NCI-H2196 treated with DMSO at 0.1 percent for 48 hours (cell line): ENCODE measurements around the gene MAEA.
"Not testable (repeated sequence)": the region's sequence is repeated elsewhere in the genome, so short reads cannot be mapped to it uniquely, and the experiment has no call there.

ENCODE experiments used
- DNase-seq: peaks from one replicate; lab custom pipeline; 2025; ENCODE audit not compliant: unreplicated experiment; lab: John Stamatoyannopoulos, UW

MAEA gene

DNA sequence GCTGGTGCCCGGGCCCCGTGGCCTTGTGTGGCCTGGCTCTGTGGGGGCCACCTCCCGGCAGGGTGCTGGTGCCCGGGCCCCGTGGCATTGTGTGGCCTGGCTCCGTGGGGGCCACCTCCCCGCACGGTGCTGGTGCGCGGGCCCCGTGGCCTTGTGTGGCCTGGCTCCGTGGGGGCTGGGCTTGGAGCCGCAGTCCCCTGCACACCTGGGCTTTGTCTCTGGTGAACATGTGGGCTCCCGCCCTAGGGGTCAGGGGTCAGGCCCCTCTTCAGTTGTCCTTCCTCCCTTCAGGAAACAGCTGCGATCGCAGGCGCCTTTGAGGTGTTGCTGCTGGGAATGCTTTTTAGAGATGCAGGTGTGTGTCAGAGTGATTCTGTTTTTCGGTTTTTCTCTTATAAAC lies 74.5 kb downstream of the MAEA start:
- DNase-seq: no peak

DNA sequence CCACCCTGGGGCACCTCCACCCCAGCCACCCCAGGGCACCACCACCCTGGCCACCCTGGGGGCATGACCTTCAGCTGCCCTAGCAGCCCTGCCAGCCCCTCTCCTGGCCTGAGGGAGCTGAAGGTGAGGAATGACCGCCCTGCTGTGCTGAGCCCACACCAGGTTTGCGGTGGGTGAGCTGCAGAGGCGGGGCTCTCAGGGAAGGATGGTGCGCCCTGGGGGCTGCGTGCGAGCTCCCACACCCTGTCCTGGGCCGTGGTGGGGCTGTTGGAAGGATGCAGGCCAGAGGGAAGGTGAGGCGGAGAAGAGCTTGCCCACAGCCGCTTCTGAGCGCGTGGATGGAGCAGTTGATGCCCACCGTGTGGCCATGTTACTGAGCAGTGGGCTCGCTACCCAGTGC lies 75.1 kb downstream of the MAEA start:
- no peak for DNase-seq

DNA sequence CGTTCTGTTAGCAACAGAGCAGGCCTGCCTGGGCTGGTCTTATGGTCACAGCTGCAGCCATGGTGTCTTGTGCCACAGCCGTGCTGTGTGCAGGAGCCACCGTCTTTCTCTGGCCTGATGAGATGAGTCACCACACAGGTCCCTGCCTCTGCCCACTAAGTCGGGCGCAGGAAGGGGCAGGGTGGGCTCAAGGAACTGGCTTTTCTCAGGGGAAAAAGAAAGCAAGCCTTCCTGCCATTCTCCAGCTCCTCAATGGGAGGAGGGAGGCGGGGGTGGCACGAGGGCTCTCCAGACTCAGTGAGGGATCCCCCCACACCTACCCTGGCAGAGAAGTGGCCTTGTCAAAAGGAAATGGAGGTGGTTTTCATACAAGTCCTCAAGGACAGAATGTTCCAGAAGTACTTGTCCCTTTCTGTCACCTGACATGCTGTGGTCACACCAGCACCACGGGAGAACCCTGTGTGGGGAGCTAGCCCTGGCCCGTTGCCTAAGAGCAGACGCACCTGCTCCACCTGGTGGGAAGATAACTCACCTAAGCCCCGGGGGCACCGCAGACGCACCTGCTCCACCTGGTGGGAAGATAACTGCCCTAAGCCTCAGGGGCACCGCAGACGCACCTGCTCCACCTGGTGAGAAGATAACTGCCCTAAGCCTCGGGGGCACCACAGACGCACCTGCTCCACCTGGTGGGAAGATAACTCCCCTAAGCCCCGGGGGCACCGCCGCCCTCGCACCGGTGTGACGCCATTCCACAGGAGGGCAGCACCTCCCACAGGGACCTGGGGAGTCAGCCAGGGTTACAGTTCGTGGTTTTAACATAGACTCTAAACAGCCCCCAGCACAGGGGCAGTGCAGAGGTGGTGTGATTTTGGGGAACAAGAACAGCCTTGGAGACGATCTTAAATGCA lies 75.8 kb downstream of the MAEA start:
- peak; percentile 30 for DNase-seq

DNA sequence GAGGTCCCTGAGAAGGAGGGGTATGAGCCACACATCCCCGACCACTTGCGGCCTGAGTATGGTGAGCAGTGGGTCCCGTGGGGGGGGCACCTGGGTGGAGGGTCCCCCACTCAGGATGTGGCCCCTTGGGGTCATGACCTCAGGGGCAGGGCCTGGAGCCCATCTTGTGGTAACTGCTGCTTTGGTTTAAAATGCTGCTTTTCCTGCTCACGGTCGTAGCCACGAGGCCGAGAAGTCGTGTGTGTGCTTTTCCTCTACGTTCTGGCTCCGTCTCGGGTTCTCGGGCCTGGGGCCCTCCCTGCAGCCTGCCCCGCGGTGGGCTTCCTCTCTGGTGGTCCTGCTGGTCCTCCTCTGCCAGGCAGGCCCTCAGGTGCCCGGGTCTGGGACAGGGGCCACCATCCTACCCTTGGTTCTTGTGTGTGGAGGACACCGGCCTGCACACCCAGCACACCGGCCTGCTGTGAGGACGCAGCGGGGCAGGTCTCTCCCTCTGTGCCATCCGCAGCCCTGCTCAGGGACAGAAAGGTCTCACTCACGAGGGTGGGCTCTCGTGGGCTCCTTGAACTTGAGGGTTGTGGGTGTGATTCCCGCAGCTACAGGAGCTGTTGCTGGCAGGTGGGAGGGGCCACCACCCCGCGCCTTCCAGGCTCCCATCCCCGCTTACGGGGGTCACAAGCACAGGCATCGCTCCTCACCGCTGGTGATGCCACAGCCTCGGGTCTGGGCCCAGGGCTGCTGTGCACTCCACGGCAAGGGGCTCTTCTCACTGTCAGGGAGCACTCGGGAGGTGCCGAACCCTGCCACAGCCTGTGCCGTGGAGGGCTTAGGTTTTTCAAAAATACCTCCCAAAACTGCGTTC lies 76.9 kb downstream of the MAEA start:
- no peak for DNase-seq

DNA sequence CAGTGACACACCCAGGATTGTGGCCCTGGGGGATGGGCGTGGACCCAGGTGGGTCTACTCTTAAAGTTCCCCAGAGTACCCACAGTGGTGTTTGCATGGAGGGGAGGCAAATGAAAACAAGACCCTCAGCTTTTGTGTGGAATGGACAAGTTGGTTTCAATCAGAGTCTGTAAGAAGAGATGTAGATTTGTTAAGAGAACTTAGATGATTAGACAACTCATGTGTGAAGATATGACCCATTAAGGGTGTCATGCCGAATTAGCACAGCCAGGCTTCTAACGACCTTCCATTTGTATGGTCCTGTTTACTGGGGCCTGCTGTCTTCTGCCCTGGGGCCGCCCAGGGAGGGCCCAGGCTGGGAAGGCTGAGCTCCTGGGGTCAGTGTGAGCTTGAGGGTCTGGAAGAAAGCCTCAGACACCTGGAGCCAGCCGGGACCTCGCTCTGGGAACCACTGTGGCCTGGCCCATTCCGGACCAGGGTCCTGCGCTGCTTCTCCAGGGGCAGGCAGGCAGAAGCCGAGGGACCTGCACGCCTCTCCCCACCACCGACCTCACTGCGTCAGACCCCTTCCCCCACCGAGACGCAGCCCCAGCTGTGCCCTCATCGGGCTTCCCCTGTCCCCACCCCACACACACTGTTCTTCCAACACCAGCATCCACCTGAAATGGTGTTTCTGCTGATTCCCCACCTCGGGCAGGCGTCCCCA lies 77.7 kb downstream of the MAEA start:
- no peak for DNase-seq

DNA sequence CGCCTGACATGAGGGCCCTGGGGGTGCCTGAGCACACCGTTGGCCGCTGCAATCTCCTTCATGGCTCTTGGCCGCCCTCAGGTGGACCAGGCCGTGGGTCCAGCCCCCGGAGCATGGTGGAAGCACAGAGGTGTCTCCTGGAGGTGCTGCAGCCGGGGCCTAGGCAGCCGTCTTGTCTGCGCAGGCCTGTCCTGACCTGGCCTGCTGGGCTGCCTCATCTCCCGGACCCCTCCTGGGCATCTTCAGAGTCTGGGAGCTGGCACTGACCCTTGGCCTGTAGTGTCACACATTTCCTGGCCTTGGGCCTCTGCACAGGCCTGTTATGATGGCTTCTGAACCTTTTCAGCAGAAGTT lies 78.2 kb downstream of the MAEA start:
- DNase-seq: no peak

DNA sequence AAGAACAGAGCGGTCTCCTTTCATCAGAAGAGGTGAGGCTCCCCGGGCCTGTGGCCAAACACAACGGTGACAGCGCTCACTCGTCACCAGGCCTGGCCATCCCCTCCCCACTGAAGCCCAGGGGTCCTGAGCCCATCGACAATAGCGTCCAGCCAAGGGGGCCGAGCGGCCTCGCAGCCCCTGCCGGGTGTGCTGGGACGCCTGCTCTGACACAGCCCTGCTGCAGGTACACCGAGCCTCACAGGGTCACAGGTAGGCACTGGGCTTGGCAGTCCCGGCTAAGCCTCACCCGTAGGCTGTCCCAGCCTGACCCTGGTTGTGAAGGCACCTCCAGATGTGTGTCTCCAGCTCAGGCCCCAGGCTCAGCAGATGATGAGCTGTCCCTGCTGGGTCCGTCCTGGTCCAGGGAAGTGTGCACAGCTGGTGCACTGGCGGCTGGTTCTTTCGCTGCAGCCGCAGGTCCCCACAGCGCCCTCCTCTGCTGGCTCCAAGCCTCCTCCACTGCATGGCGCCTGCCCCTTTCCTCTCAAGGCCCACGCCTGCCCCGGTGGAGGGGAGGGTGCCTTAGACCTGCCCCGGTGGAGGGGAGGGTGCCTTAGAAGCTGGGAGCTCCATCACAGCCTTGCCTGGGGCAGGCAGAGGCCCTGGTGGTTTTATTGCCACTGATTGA lies 78.9 kb downstream of the MAEA start:
- DNase-seq: no peak

DNA sequence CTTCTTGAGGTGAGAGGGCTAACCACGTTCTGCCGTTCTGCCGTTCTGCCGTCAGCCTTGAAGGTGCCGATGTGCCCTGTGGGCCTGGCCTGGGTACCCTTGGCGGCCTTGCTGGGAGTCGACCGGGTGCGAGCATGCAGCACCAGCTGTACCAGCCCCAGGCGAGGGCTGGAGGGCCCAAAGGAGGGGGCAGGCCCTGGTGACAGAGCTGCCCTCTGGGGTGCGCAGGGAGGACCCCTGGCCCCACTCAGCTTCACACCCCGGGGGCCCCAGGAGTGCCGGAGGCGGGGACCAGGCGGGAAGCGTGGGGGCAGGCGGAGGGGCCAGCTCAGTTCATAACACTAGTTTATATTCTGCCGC lies 79.4 kb downstream of the MAEA start:
- DNase-seq: no peak

DNA sequence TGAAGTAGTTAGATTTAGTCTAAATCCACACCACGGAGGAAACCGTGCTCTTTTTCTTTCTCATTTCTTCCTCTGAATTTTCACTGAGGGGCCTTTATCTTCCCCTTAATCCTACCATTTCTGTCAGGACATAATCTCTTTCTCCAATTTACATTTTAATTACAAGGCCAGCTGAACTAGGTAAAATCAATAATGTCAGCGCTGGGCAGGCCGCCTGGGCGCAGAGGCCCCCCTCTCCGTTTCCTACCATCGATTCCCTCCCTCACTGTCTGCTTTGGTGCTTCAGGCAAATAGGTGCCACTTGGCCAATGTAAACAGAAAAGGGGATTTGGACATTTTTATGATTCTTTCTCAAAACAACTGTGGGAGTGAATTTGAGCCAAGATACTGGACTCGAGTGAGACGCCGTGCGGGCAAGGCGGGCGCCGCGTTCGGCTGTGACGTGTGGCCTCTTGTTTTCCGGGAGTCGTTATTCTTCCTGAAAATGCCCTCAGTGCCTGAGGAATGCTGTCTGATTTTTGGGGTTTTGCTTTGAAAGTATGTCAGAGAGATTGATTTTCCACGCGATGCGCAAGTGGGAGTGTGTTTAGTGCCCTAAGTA lies 79.9 kb downstream of the MAEA start:
- no peak for DNase-seq

DNA sequence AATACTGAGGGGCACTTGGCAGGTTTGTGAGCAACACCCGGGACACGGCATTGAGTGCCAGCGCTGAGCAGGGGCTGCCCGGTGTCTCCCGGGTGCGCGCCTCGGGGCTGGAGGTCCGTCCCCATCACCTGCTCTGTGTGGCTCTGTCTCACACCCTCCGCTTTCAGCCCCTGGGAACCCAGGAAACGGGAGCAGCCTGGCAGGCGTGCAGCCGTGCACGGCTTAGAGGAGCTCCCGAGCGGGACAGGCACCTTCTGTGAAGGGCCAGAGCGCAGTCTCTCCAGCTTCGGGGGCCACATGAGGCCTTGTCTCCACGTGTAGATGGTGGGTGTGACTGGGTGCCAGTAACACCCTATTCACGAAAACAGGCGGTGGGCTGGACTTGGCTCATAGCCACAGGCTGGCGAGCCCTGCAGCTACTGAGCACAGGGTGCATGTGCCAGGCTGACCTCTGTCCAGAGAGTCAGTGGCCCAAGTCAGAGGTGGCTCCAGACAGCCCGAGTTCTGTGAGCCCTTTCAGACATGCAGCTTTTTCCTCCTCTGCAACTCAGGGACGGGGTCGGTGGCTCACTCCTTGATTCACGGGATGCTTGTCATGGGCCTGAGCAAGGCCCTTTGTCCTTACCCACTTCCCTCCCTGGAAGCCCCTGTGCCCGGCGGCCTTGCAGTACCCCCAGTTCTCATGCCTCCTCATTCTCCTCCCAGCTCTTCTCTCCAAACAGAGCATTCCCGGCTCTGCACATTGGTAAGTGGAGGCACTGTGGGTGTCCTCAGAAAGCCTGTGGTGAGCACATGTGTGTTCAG lies 80.8 kb downstream of the MAEA start:
- DNase-seq: no peak

DNA sequence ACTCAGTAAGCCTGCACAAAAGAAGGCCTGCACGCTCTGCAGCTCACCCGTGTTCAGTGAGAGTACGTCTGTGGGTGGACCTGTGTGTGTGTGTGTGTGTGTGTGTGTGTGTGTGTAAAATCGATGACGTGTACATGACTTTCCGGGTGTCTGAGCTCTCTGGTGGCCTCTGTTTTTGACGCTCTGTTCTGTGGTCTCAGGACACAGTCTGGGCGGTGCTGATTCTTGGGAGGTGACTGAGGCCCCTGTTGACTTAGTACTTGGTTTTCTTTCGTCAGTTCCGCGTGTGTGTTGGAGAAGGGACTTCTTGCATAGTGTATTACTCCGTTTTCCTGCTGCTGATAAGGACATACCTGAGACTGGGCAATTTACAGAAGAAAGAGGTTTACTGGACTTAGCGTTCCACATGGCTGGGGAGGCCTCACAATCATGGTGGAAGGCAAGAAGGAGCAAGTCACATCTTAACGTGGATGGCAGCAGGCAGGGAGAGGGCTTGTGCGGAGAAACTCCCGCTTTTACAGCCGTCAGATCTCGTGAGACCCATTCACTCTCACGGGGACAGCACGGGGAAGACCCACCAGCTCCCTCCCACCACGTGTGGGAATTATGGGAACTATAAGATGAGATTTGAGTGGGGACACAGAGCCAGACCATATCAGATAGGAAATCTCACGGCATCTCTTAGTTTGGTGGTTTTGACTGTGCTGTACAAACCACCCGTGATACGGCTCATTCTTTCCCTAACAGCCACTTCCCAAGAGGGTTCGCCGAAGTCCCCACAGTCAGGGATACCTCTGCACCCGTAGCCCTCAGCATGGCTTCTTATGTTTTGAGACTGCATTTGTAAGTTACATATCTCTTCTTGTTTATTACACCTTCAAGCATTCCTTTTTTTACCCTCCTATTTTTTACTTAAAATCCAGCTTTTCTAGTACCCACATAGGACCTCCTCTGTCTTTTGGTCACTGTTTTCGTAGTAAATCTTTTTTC lies 81.8 kb downstream of the MAEA start:
- DNase-seq: no peak

DNA sequence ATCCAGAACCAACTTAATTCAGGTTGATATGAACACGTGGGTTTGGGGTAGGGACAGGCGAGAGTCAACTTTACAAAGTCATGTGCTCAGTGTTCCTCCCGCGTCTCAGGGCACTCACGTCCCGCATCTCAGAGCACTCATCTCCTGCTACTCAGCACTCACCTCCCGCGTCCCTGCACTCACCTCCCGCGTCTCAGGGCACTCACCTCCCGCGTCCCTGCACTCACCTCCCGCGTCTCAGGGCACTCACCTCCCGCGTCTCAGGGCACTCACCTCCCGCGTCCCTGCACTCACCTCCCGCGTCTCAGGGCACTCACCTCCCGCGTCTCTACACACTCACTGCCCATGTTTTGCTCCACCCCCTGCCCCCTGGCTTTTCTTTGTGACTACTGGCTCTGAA lies 82.9 kb downstream of the MAEA start:
- not testable (repeated sequence) for DNase-seq

DNA sequence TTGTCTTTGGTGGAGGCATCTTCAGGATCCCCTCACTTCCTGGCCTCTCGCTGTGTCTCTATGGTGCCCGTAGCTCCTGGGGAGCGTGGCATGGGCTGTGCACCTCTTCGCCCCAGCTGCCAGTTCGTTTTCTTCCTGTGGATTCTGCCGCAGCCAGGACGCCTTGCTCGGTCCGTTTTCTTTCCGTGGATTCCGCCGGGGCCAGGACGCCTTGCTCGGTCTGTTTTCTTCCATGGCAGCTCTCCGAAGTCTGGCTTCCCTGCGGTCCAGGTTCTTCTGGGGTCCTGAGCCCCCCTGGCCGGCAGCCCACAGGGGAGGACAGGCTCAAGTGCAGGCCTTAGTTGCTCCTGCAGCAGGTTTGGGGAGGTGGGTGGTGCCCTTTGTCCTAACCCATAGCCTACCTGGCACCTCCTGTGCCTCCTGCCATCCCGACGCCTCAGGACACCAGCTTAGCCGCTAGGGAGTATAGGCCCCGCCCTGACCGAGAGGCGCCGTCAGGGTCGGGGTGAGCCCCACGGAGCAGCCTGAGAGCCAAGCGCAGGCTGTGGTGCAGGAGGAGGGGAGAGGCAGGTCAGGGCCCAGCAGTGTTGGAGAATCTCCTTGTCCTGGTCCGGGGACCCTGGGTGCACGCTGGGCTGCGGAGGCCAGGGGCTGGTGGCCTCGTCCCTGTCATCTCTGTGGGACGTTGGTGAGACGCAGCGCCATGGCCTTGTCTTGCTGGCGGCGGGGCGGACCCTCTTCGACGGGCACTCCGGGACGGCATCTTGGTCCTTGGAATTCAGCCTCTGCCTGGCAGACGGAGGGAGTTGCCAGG lies 84.4 kb downstream of the MAEA start:
- no peak for DNase-seq

DNA sequence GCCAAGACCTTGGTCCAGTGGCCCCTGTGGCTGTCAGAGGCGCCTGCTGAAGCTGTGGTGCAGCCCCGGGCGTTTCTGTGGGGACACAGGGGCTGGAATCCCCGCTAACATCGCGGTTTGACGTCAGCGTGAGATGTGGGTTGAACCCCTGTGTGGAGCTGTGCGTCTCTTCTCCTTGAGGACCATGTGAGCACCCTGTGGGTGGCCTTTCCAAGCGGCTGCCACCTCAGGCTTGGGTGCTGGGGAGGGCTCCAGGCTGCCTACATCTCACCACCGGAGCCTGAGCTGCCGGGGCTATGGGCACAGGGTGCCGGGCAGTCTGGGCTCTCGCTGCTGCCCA lies 85.0 kb downstream of the MAEA start:
- DNase-seq: no peak

DNA sequence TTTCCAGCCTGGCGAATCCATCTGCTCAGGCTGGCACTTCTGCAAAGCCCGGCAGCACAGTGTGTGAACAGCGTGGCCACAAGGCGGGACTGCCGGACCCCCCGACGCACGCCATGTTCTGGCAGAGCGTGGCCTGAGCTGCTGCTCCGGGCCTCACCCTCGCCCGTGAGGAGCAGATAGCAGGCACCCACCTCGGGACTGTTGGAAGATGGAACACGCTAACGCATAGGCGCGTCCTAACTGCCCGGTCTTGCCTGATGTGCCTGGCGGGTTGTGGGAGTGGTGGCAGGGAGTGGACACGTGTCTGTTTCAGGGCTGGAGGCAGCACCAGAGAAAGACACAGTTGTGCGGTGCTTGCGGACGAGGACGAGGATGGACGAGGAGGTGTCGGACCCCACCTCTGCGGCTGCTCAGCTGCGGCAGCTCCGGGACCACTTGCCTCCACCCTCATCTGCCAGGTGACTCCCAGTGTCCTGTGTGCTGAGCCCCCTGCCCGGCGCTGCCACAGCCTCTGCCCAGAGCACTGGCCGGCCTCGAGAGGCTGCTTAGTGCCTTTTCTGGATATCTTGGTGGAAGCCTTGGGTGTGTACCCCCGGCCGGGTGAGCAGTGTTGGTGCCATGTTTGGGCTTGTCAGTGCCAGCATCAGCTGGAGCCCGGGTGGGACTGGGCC lies 85.5 kb downstream of the MAEA start:
- no peak for DNase-seq

DNA sequence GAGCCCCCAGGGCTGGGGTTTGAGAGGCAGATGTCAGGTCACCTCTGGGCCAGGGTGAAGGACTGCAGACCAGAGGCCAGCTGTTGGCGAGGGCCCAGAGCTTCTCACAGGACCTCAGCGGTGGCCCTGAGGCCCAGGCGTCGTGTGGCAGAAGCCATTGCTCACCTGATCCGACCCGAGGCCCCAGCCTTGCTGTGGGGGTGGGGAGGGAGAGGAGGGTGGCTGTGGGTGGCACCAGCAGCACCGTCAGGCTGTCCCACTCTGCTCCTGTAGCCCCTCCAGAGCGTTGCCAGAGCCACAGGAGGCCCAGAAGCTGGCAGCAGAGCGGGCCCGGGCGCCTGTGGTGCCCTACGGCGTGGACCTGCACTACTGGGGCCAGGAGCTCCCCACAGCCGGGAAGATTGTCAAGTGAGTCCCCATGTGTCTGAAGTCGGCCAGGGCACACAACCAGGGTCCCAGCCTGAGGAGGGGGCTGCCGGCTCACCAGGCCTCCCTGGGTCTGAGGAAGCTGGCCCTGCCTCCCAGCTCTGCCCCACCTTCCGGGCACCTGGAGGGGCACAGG lies 86.2 kb downstream of the MAEA start:
- DNase-seq: no peak

DNA sequence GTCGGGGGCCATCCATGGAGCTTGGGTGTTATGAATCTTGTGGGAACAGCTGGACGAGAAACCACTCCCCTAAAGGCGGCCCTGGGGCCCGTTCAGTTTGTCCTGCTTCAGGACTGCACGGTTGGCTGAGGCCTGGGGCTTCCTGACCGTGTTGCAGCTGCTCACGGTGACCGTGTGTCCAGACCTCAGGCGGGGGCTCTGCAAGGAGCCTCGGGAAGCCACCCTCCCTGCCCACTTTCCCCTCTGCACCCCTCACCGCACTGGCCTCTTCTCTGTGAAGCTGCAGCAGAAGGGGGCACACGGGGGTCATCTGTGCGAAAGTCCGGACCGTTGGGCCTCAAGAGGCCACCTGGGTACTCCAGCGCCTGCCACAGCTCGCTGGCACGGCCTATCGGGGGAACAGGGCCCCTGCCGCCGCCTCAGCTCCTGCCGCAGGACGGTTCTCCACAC lies 86.7 kb downstream of the MAEA start:
- no peak for DNase-seq
